HG03103 (cell line): Measurements from ENCODE around the gene L3MBTL3.
"Not testable (repeated sequence)": the region's sequence is repeated elsewhere in the genome, so short reads cannot be mapped to it uniquely, and the experiment has no call there.

Experiments used
- ATAC-seq: cut with Tn5 transposase; IDR thresholded peaks from one replicate; pipeline ENCODE4 v1.9.1; 2021; ENCODE audit warnings: low read depth; ENCODE audit not compliant: unreplicated experiment

L3MBTL3 gene

DNA sequence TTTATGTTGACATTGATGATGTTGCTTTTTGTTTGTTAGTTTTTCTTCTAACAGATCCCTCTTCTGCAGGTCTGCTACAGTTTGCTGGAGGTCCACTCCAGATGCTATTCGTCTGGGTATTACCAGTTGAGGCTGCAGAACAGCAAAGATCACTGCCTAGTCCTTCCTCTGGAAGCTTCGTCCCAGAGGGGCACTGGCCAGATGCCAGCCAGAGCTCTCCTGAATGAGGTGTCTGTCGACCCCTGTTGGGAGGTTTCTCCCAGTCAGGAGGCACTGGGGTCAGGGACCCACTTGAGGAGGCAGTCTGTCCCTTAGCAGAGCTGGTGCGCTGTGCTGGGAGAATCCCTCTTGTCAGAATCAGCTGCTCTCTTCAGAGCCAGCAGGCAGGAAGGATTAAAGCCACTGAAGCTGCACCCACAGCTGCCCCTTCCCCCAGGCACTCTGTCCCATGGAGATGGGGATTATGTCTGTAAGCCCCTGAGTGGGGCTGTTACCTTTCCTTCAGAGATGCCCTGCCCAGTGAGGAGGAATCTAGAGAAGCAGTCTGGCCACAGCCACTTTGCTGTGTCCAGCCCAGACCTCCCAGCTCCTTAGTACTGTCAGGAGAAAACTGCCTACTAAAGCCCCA lies 155.1 kb downstream of the L3MBTL3 start:
- not testable (repeated sequence) for ATAC-seq

DNA sequence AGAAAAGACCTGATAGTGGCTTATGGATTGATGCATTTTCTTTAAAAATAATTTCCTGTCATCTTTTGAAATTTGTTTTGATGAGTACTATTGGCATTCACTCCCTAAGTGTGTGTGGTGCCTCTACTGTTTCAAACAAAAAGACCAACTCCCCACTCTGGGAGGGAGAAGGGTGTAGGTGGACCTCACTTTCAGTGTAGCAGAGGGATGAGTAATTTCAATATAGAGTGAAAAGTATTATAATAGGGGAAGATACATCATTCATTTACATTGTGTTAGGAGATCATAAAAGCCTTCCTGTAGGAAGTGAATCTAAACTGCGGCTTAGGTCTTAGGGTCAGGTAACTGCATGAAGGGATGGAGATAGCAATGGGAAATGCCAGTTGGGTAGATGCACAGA lies 158.0 kb downstream of the L3MBTL3 start:
- no peak for ATAC-seq

DNA sequence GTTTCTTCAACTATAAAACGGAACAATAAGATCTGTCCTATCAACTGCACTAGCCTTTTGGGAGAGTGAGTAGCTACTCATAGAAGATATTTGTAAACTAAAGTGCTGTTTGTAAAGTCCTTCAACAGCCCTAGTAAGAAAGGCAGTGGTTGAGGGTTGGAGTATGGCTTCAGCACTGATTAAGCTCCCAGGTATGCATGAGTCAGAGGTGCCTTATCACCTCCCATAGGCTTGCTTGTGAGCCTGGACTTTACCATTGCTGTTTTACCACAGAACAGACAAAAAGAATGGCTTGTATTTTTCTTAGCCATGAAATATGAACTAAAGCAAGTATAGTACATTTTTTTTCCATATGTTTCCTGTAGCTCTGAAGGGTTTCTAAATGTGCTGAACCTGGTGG lies 160.3 kb downstream of the L3MBTL3 start:
- ATAC-seq, result no peak

DNA sequence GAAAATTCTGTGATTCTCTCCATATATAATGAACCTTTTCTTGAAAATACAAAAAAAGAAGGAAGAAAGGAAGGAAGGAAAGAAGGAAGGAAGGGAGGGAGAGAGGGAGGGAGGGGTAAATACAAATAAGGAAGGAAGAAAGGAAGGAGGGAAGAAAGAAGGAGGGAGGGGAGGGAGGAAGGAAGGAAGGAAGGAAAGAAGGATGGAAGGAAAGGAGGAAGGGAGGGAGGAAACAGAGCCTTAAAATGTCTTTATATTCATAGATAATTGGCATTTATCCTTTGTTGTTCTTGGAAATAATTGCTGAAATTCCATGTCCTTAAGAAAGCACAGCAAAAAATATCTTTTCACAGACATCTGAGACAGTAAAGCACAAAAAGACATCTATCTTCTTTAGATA lies 164.1 kb downstream of the L3MBTL3 start:
- no peak for ATAC-seq

DNA sequence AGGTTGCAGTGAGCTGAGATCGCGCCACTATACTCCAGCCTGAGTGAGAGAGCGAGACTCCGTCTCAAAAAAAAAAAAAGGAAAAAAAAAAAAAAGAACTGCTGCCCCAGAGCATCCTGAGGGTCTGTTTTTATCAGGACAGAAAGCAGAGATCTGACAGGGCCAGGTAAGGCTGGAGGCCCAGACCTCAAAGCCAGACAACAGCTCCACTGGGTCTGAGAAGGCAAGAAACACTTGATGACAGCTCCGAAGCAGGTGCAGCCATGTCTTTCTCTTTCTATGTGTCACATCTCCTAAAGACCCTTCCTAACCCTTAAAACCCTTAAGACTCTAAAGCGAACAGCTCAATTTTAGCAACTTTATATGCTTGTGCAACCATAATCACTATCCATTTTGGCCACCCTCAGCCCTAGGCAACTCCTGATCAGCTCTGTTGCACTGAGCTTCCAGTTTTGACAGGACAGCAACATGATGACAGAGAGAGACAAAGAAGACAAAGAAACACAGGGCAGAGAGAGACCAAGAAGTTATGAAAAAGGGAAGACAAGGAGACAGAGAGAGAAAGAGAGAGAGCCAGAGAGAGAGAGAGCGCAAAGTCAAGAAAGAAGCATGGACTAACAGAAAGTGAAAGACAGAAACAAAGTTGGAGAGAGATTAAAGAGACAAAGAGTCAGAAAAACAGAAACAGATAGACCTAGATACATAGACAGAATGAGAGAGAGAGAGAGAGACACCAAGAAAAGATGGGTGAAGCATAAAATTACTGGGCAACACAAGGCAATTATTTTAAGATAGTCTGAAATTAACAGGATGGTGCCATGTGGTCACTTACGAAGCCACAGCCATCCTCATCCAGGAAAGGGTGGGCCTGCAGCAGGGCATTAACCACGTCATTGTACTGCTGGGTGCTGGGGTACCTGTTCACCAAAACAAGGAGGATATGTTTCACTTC lies 165.2 kb downstream of the L3MBTL3 start:
- no peak for ATAC-seq

DNA sequence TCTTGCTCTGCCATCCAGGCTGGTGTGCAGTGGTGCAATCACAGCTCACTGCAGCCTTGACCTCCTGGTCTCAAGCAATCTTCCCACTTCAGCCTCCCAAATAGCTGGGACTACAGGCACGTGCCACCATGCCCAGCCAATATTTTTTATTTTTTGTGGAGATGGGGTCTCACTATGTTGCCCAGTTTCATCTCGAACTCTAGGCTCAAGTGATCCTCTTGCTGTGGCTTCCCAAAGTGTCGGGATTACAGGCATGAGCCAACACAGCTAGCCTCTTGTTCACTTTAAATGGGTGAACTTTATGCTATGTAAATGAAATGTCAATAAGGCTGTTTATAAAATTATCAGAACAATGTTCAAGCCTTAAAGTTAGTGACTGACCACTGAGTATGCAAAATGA lies 167.3 kb downstream of the L3MBTL3 start:
- ATAC-seq, result no peak

DNA sequence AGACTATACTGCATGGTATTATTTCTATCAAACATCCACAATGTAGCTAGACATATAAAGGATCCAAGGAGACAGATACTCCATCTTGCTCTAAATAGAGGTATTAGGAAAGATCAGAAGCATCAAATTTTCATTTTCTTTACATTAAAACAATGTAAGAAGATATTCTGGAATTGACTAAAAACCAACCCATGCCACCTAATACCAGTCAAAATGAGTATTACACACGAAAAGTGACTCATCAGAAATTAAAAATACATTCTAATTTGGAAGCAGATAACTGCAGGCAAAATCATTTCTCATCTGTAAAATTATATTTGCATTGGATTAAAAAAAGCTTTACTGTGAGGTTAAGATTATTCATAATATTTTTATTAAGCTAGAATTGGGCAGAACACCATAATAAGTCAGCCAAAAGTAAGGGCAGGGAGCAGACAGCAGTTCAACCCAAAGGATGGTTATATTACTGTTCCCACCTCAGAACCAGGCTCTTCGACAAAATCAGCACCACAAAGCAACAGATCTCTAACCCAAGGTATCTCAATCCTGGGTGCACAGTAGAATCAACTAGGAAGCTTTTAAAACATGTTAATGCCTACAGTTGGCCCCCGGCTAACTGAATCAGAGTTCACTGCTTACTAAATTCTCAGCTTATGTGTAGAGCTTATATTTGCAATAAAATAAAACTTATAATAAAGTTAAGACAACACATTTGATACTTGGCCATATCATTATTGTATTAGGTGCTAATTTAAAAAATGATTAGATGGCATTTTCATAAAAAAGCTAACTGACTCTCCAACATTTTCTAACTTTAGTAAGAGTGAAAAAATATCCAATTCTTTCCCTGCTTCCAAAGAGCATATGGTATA lies 169.2 kb downstream of the L3MBTL3 start:
- no peak for ATAC-seq

DNA sequence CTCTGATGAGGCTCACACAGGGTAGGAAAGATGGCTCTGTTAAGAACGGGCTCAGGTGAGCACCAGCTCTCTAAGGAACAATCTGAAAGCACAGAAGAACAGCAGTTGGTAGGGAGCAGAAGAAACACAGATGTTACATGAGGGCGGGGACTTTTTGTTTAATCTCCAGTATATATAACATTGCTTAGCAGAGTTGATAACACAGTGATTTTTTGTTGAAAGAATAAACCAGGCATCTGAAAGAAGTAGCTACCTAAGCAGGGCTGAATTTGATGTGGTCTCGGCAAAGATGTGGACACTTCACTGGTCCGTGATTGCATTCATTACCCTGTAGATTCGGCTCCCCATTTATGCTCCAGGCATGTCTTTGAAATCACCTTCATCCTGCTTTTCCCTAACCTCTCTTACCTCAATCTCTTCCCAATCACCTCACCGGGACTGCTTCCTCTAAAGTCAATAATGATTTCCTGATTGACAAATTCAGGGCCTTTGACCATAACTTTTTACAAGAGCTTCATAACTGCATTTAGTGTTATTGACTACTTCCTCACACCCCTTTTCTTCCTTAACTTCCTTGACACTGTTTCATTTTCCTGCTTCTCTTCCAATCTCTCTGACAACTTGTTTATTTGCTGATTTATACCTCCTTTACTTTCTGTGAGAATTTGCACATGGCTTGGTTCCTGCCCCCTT lies 170.0 kb downstream of the L3MBTL3 start:
- ATAC-seq, result no peak

DNA sequence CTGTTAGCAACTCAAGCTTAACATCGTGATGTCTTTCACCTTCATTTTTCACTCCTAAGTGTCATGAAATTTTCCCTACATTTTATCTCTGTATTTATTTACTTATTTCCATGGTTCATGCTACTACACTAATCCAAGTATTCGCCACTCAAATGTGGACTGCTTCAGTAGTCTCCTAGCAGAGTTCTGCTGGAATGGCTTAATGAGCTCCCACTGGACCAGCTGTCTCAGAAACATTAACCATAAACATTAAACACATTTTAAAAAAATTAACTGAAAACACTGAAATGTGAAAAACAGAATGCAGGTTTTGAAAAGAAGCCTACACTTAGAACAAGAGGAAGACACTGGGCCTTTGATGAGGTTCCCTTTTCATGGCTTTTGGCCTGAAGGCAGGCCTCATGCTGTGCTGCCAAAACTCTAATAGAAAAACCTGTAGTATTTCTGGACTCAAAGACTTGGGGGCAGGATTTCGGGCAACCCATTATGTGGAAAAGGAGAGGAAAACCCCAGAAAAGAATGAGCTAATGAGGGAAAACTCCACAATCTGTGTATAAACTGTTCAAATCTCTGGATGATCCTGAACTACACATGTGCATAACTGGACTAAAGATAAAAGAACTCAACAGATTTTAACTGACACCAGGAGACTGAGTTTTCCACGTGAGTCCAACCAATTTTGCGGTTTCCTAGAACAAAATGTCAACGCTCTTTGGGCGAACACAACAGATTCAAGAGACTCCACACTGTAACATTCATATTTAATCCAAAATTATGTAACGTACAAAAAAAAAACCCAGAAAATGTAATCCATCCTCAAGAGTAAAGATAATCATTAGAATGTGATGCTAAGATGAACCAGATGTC lies 171.4 kb downstream of the L3MBTL3 start:
- ATAC-seq, result no peak
